RWPE2 (cell line): ENCODE measurements around the gene COL8A1.
A peak's percentile ranks its signal among the peaks of the same experiment; 100 is the strongest.

Experiments used
- ATAC-seq: fragments of 200-7000 bp; cut with Tn5 transposase; 3 replicates; pipeline ENCODE4 v1.9.1; 2021; ENCODE audit warnings: low read depth
- DNase-seq: peaks from one replicate; pipeline ENCODE4 v3.0.0-alpha.2; 2020; ENCODE audit warnings: low spot score
- H3K27ac ChIP-seq: fragments of 450-650 bp; 2 replicates; pipeline ENCODE4 v1.5.1; 2017; ENCODE audit warnings: mild to moderate bottlenecking; ENCODE audit not compliant: poor library complexity, severe bottlenecking
- H3K27me3 ChIP-seq: fragments of 250-450 bp; sonication (Bioruptor Pico); 2 replicates; pipeline ENCODE4 v1.5.1; 2021; ENCODE audit warnings: mild to moderate bottlenecking, moderate library complexity; ENCODE audit not compliant: insufficient read depth, poor library complexity, severe bottlenecking
- H3K36me3 ChIP-seq: fragments of 250-450 bp; sonication (Bioruptor Pico); 2 replicates; pipeline ENCODE4 v1.5.1; 2020; ENCODE audit warnings: low read depth, mild to moderate bottlenecking, moderate library complexity
- H3K4me1 ChIP-seq: fragments of 250-450 bp; sonication (Bioruptor Pico); 2 replicates; pipeline ENCODE4 v1.5.1; 2021; ENCODE audit warnings: mild to moderate bottlenecking, moderate library complexity; ENCODE audit not compliant: insufficient read depth, poor library complexity, severe bottlenecking
- H3K4me3 ChIP-seq: fragments of 250-450 bp; sonication (Bioruptor Pico); 2 replicates; pipeline ENCODE4 v1.5.1; 2021; ENCODE audit warnings: mild to moderate bottlenecking, moderate library complexity; ENCODE audit not compliant: severe bottlenecking
- H3K9me3 ChIP-seq: fragments of 250-450 bp; sonication (Bioruptor Pico); 2 replicates; pipeline ENCODE4 v1.5.1; 2021; ENCODE audit warnings: mild to moderate bottlenecking, moderate library complexity; ENCODE audit not compliant: severe bottlenecking
- TF ChIP-seq, protein P1 (sequence below): fragments of 450-650 bp; IDR thresholded peaks from one replicate; pipeline ENCODE4 v1.5.1; 2017; ENCODE audit warnings: mild to moderate bottlenecking, moderate library complexity; ENCODE audit not compliant: poor library complexity, severe bottlenecking

The COL8A1 gene

DNA sequence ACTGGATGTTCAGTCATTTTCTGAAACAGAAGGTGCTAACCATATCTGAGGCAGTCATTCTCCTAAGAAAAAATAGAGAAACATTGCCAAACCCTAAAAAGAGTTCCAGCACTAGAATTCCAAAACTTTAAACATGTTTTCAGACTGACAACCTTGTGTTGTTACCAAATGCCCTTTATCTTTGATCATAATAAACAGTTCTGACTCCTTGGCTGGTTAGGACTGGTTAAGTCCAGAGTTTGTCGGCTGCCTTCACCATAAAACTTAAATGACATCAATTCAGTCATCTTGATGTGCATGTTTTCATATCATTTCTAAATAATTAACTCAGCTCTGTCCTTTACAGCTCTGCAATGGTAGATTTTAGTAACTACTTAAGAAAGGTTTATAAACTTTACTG, 68.0 kb downstream of the COL8A1 start:
- H3K27me3 ChIP-seq, result no peaks in the 10 kb centered on the region
- no peaks in the 10 kb centered on the region for H3K4me1 ChIP-seq
- DNase-seq (no peak), ATAC-seq (no peak)
- TF ChIP-seq, protein P1, sequence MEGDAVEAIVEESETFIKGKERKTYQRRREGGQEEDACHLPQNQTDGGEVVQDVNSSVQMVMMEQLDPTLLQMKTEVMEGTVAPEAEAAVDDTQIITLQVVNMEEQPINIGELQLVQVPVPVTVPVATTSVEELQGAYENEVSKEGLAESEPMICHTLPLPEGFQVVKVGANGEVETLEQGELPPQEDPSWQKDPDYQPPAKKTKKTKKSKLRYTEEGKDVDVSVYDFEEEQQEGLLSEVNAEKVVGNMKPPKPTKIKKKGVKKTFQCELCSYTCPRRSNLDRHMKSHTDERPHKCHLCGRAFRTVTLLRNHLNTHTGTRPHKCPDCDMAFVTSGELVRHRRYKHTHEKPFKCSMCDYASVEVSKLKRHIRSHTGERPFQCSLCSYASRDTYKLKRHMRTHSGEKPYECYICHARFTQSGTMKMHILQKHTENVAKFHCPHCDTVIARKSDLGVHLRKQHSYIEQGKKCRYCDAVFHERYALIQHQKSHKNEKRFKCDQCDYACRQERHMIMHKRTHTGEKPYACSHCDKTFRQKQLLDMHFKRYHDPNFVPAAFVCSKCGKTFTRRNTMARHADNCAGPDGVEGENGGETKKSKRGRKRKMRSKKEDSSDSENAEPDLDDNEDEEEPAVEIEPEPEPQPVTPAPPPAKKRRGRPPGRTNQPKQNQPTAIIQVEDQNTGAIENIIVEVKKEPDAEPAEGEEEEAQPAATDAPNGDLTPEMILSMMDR, result no peak
- H3K36me3 ChIP-seq, result peaks cover 48% of the 10 kb centered on the region
- H3K4me3 ChIP-seq, result no peak overlapping the region
- peak overlapping the region; percentile 2 for H3K27ac ChIP-seq
- no peaks in the 10 kb centered on the region for H3K9me3 ChIP-seq

DNA sequence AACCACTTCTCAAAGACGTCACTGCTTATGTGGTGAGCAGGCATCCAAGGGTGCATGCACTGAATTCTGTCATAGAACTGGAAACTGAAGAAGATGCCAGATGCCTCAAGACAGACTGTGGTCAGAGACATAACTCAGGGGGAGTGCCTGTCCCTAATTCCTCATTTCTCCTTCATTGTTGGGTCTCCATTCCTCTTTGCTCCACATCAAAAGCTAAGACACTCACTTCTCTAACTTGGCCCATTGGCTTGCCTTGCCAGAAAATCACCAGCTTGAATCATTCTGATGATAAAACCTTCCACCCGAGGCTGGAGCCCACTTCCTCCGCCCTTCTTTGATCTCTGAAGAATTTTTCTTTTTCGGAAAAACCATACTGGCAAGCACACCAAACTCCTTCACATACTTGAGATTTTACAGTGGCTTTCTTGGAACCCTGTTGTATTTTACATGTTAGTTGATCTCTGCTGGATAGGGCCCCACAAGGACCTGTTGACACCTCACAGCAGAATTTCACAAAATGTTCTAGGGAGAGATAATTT, 69.9 kb downstream of the COL8A1 start:
- TF ChIP-seq, protein P1, result no peak

DNA sequence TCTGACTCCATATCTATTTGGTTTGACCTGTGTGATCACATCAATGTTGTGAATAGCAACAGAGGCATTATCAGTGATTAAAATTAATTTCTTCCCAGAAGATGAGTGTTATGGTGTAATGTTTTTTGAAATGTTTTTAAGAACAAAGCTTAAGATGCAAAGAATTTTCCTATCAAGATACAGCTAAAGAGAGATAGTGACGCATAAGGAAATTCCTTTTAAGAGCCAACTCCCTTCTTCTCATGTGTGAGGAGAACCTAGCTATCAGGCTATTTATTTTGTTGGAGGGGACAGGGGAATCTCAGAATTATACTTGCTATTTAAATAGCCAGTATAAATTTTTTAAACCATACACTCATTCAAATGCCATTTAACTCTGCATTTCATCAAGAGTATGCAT, 71.3 kb downstream of the COL8A1 start:
- ATAC-seq (no peak), DNase-seq (no peak)
- Histone ChIP-seq H3K4me3 (no peak overlapping the region), H3K4me1 (no peaks in the 10 kb centered on the region), H3K27ac (peak overlapping the region; percentile 13), H3K27me3 (no peaks in the 10 kb centered on the region), H3K36me3 (peaks cover 23% of the 10 kb centered on the region), H3K9me3 (no peaks in the 10 kb centered on the region)
- TF ChIP-seq, protein P1, result no peak

More for the DNA sequence above, 69.9 kb downstream of the COL8A1 start:
- ATAC-seq, result no peak
- no peak for DNase-seq
- no peak overlapping the region for H3K4me3 ChIP-seq
- H3K36me3 ChIP-seq, result peaks cover 30% of the 10 kb centered on the region
- no peaks in the 10 kb centered on the region for H3K9me3 ChIP-seq
- H3K27ac ChIP-seq, result no peak overlapping the region
- no peaks in the 10 kb centered on the region for H3K4me1 ChIP-seq
- no peaks in the 10 kb centered on the region for H3K27me3 ChIP-seq

DNA sequence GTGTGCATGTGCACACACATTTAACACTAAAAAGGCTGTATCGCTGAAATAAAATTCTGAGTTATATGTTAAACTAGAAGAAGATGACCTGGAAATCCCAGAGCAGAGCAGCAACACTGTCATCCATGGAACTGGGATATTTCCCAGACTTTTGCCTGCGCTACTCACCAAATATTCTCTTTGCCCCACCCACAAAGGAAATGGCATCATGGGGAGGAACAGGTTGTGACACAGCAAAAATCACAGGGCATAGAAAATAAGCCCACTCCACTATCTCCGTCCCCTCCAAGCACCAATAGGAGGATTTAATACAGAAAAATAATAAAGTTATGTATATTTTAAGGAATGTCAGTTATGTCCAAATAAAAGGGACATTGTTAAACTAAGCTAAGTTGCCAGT, 71.7 kb downstream of the COL8A1 start:
- ATAC-seq (no peak), DNase-seq (no peak)
- H3K4me1 ChIP-seq, result no peaks in the 10 kb centered on the region
- peaks cover 23% of the 10 kb centered on the region for H3K36me3 ChIP-seq
- H3K4me3 ChIP-seq, result no peak overlapping the region
- H3K27ac ChIP-seq, result peak overlapping the region; percentile 13
- no peaks in the 10 kb centered on the region for H3K9me3 ChIP-seq
- H3K27me3 ChIP-seq, result no peaks in the 10 kb centered on the region
- TF ChIP-seq, protein P1, result no peak

DNA sequence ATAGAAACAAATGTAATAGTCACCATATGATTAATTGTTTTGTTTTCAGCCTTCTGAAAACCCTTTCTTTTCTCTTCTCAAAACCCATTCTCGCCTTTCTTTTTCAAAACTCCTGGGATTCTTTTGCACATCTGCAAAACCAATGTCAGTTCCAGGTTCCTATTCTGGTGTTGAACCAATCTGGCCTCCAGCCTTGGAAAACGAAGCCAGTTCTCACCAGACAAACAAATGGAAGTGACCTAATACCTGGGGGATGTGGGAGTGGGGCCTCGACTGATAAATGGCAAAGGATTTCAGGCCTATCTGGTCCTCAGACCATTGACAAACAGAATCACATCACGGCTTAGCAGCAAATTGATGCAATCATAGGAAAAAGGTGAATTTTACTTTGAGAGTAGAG, 73.0 kb downstream of the COL8A1 start:
- H3K9me3 ChIP-seq, result no peaks in the 10 kb centered on the region
- peaks cover 13% of the 10 kb centered on the region for H3K36me3 ChIP-seq
- TF ChIP-seq, protein P1, result no peak
- ATAC-seq (no peak), DNase-seq (no peak)
- peak overlapping the region; percentile 13 for H3K27ac ChIP-seq
- no peak overlapping the region for H3K4me3 ChIP-seq
- H3K27me3 ChIP-seq, result no peaks in the 10 kb centered on the region
- H3K4me1 ChIP-seq, result no peaks in the 10 kb centered on the region
